Activated CD4-positive, alpha-beta memory T cell treated with anti-CD3 and anti-CD28 coated beads for 36 hours (primary cell): ENCODE data around the gene APPL1. TPM values are rescaled to one million over a fixed set of nuclear protein-coding genes. Genes with fewer than 3 reads are reported as not detected.
"Not testable (repeated sequence)": the region's sequence is repeated elsewhere in the genome, so short reads cannot be mapped to it uniquely, and the experiment has no call there.

Experiments used
- CTCF ChIA-PET: fragments of 350-600 bp; sonication (Branson Sonifier 250); formaldehyde crosslinking; loops from one replicate; lab custom pipeline; 2021; ENCODE audit warnings: antibody characterized with exemption, inconsistent platforms; lab: Charles Lee
- POLR2A ChIA-PET: fragments of 350-600 bp; sonication (Branson Sonifier 250); formaldehyde crosslinking; loops from one replicate; lab custom pipeline; 2021; ENCODE audit warnings: antibody characterized with exemption; lab: Charles Lee
- DNase-seq: peaks from one replicate; pipeline ENCODE4 v3.0.0-alpha.2; 2020
- H3K27ac Mint-ChIP-seq: one replicate; pipeline ENCODE4 v1.8.0; 2021; ENCODE audit warnings: mixed read lengths
- H3K27me3 Mint-ChIP-seq: one replicate; pipeline ENCODE4 v1.8.0; 2021; ENCODE audit warnings: mixed read lengths
- H3K36me3 Mint-ChIP-seq: one replicate; pipeline ENCODE4 v1.8.0; 2021; ENCODE audit warnings: mixed read lengths
- H3K4me1 Mint-ChIP-seq: one replicate; pipeline ENCODE4 v1.8.0; 2021; ENCODE audit warnings: low read depth, mixed read lengths
- H3K4me3 Mint-ChIP-seq: one replicate; pipeline ENCODE4 v1.8.0; 2021; ENCODE audit warnings: mild to moderate bottlenecking, mixed read lengths
- H3K9me3 Mint-ChIP-seq: one replicate; pipeline ENCODE4 v1.8.0; 2021; ENCODE audit warnings: mixed read lengths
- intact Hi-C: fragments of 100-400 bp; cut with micrococcal nuclease; formaldehyde crosslinking; loops from one replicate; pipeline ENCODE4 v1.15.1; 2023
- total RNA-seq, 2 experiments: library from RNA; stranded (reverse); gene quantifications; one replicate each; pipeline ENCODE4 v1.2.3, GENCODE V29; 2021

Gene APPL1
- total RNA-seq, 2 experiments from 2014 or later = 34.7 to 34.9 TPM

DNA sequence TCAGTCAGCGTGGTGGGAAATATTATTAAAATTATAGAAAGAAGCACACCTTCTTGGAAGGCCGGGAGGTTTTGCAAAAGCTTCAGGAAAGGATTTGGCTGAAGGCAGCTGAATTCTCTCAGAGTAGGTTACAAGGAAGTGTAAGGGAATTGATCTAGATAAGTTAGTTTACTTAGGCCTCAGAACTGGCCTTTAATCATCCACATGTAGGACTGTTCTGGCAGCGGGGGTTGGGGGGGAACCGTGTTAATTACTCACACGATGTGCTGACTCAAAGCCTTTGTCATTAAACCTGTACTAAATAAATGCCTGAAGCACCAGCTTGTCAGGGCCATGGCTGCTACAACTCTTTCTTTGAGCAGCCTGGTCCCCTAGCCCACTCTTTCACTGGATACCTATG, 52.2 kb downstream of the APPL1 start:
- Mint-ChIP-seq H3K4me1 (no peaks in the 10 kb centered on the region), H3K27me3 (no peaks in the 10 kb centered on the region), H3K9me3 (peaks cover 5% of the 10 kb centered on the region), H3K36me3 (peaks cover 3% of the 10 kb centered on the region), H3K27ac (no peak overlapping the region), H3K4me3 (no peak overlapping the region)
- intact Hi-C loops = no loop called here
- POLR2A ChIA-PET = no interaction called here
- no peak for DNase-seq
- CTCF ChIA-PET = interaction anchor here (1.0 kb wide), 1 partner anchor 109 kb away, joined by 3 read pairs; no protein-coding TSS in a partner anchor

DNA sequence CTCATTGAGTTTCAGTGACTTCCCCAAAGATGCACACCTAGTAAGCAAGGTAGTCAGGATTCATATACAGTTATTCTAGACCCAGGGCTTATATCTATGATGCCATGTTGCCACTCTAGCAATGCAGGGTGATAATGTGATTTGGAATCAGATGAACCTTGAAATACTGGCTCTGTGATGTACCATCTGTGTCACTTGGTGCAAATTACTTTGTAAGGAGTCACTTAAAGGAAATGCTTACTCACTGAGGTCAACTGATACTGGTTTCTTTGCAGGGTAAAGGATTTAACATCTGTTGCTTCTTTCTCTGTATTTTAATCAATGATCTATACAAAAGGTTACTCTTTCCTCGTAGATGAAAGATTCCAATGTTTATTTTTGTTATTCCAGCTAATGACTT, 54.2 kb downstream of the APPL1 start:
- Mint-ChIP-seq H3K27ac (no peak overlapping the region), H3K4me3 (no peak overlapping the region), H3K4me1 (no peaks in the 10 kb centered on the region), H3K36me3 (peaks cover 3% of the 10 kb centered on the region), H3K9me3 (peaks cover 9% of the 10 kb centered on the region), H3K27me3 (no peaks in the 10 kb centered on the region)
- ChIA-PET CTCF (no interaction called here), POLR2A (no interaction called here)
- intact Hi-C loops = no loop called here
- DNase-seq = no peak

- intact Hi-C loops = no loop called here
- H3K27me3 Mint-ChIP-seq = peaks cover 3% of the 10 kb centered on the region
- ChIA-PET CTCF (no interaction called here), POLR2A (no interaction called here)
- H3K4me1 Mint-ChIP-seq = no peaks in the 10 kb centered on the region
- no peak overlapping the region for H3K27ac Mint-ChIP-seq
- no peaks in the 10 kb centered on the region for H3K36me3 Mint-ChIP-seq
- no peak overlapping the region for H3K4me3 Mint-ChIP-seq
- peaks cover 10% of the 10 kb centered on the region for H3K9me3 Mint-ChIP-seq
- no peak for DNase-seq
Measured at GRCh38 chr3:57283334-57283733, 55.8 kb downstream of the APPL1 start.

- Mint-ChIP-seq H3K36me3 (no peaks in the 10 kb centered on the region), H3K4me3 (no peak overlapping the region), H3K27ac (no peak overlapping the region), H3K9me3 (peaks cover 5% of the 10 kb centered on the region), H3K27me3 (peaks cover 8% of the 10 kb centered on the region), H3K4me1 (no peaks in the 10 kb centered on the region)
- intact Hi-C loops = no loop called here
- CTCF ChIA-PET = no interaction called here
- no peak for DNase-seq
- POLR2A ChIA-PET = interaction anchor here (1.5 kb wide), 1 partner anchor 18 kb away, joined by 3 read pairs; no protein-coding TSS in a partner anchor
Measured at GRCh38 chr3:57287205-57287604, 59.7 kb downstream of the APPL1 start.

GRCh38 chr3:57288403-57288802, 60.9 kb downstream of the APPL1 start:
- ChIA-PET CTCF (no interaction called here), POLR2A (no interaction called here)
- intact Hi-C loops = no loop called here
- DNase-seq = no peak
- H3K4me3 Mint-ChIP-seq = no peak overlapping the region
- peaks cover 8% of the 10 kb centered on the region for H3K27me3 Mint-ChIP-seq
- H3K27ac Mint-ChIP-seq = no peak overlapping the region
- no peaks in the 10 kb centered on the region for H3K4me1 Mint-ChIP-seq
- no peaks in the 10 kb centered on the region for H3K36me3 Mint-ChIP-seq
- H3K9me3 Mint-ChIP-seq = peaks cover 5% of the 10 kb centered on the region

DNA sequence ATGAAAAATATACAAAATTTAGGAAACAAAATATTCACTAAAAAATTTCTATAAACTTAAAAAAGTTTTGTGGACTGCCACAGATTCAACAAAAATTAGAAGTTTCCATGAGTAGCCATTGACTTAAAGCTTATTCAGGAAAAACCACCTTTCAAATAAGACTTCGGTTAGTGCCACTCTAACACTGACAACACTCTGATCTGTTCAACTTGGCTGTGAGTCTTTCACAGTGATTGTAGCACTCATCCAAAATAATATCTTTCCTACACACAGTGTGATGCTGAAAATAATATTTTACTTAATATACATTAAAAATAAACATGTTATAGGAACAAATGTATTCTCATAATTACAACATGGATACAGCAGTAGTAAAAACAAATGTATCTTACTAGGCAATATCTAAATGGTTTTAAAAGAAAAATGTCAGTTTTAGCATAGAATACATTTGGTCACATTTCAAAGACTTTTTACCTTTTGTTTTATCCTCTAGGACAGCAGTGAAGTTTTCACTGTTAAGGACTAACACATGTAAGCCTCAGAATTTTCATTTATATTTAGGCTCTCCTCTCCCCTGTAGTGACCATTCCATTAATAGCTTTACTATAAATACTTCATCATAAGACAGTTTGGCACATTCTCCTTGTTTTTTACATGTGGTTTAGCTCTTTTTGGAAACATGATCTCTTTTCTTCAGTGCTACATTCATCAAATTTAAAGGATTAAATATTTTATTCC, 64.8 kb downstream of the APPL1 start, which contains the start of gene ASB14:
Gene ASB14, minus strand, starts transcription at position 527 of the 738 bp plus-strand sequence. CDS start 652 bp downstream, outside the sequence.
- DNase-seq = no peak
- Mint-ChIP-seq H3K36me3 (no peaks in the 10 kb centered on the region), H3K4me3 (no peak within 1 kb of the TSS), H3K4me1 (no peaks in the 10 kb centered on the region), H3K27ac (no peak within 1 kb of the TSS), H3K27me3 (peaks cover 13% of the 10 kb centered on the region), H3K9me3 (no peaks in the 10 kb centered on the region)
- intact Hi-C loops = no loop called here
- ChIA-PET CTCF (no interaction called here), POLR2A (no interaction called here)

- H3K4me1 Mint-ChIP-seq = no peaks in the 10 kb centered on the region
- H3K27ac Mint-ChIP-seq = no peak overlapping the region
- intact Hi-C loops = no loop called here
- no peaks in the 10 kb centered on the region for H3K36me3 Mint-ChIP-seq
- no peak overlapping the region for H3K4me3 Mint-ChIP-seq
- ChIA-PET POLR2A (no interaction called here), CTCF (no interaction called here)
- no peak for DNase-seq
- H3K9me3 Mint-ChIP-seq = no peaks in the 10 kb centered on the region
- peaks cover 16% of the 10 kb centered on the region for H3K27me3 Mint-ChIP-seq
Measured at GRCh38 chr3:57292897-57293526, 65.5 kb downstream of the APPL1 start.

DNA sequence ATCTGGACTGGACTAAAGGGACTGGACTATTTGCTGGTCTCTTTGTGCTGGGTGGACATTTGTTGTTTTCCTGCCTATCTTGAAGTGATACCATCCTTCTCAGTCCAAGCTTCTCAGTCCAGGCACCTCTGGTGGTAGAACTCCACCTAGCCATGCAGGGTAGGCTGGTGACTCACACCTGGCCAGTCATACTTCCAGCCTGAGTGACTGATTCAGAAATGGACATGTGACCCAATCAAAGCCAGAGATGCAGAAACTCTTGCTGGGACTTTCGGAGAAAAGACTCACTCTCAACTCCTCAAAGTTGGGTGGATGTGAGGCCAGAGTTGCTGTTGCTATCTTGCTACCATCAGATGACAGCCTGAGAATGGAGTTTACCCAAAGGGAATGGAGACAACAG, 70.5 kb downstream of the APPL1 start:
- no peaks in the 10 kb centered on the region for H3K4me1 Mint-ChIP-seq
- H3K36me3 Mint-ChIP-seq = no peaks in the 10 kb centered on the region
- H3K27me3 Mint-ChIP-seq = peaks cover 15% of the 10 kb centered on the region
- H3K27ac Mint-ChIP-seq = no peak overlapping the region
- intact Hi-C loops = no loop called here
- CTCF ChIA-PET = interaction anchor here (0.7 kb wide), 1 partner anchor 128 kb away, joined by 4 read pairs; no protein-coding TSS in a partner anchor
- POLR2A ChIA-PET = no interaction called here
- DNase-seq = peak; percentile 41
- no peaks in the 10 kb centered on the region for H3K9me3 Mint-ChIP-seq
- H3K4me3 Mint-ChIP-seq = no peak overlapping the region

DNA sequence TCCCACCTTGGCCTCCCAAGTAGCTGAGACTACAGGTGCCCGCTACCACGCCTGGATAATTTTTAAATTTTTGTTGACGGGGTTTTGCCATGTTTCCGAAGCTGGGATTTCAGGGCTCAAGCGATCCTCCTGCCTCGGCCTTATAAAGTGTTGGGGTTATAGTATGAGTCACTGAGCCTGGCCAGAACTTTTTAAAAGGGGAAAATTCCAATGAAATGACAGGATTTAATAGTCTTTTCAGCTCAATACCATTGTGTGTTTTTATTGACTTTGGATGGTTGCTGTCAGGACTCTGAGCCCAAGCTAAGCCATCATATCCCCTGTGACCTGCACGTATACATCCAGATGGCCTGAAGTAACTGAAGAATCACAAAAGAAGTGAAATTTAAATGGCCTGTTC, 76.0 kb downstream of the APPL1 start:
- H3K27ac Mint-ChIP-seq, POLR2A ChIA-PET, intact Hi-C loops, H3K36me3 Mint-ChIP-seq, H3K4me3 Mint-ChIP-seq, CTCF ChIA-PET, DNase-seq, H3K9me3 Mint-ChIP-seq, H3K4me1 Mint-ChIP-seq: not testable (repeated sequence)
- peaks cover 14% of the 10 kb centered on the region for H3K27me3 Mint-ChIP-seq

- Mint-ChIP-seq H3K4me1 (no peaks in the 10 kb centered on the region), H3K27ac (no peak overlapping the region), H3K27me3 (peaks cover 11% of the 10 kb centered on the region), H3K9me3 (no peaks in the 10 kb centered on the region), H3K36me3 (no peaks in the 10 kb centered on the region), H3K4me3 (no peak overlapping the region)
- no peak for DNase-seq
- intact Hi-C loops = no loop called here
- ChIA-PET POLR2A (no interaction called here), CTCF (no interaction called here)
Measured at GRCh38 chr3:57309769-57310360, 82.3 kb downstream of the APPL1 start.

- Mint-ChIP-seq H3K4me1 (no peaks in the 10 kb centered on the region), H3K4me3 (no peak overlapping the region), H3K36me3 (no peaks in the 10 kb centered on the region), H3K27me3 (peaks cover 30% of the 10 kb centered on the region), H3K27ac (no peak overlapping the region), H3K9me3 (peaks cover 3% of the 10 kb centered on the region)
- DNase-seq = no peak
- intact Hi-C loops = no loop called here
- POLR2A ChIA-PET = no interaction called here
- CTCF ChIA-PET = no interaction called here
Measured at GRCh38 chr3:57314204-57314603, 86.7 kb downstream of the APPL1 start.
